HEK293 (cell line): ENCODE measurements around the gene ALMS1.

ENCODE experiments used
- CTCF ChIA-PET: fragments of 350-600 bp; formaldehyde crosslinking; extraction: SDS; loops from one replicate; lab custom pipeline; 2021; ENCODE audit warnings: antibody characterized with exemption; lab: Yijun Ruan, JAX
- POLR2A ChIA-PET: fragments of 300-600 bp; formaldehyde crosslinking; extraction: SDS; loops from one replicate; lab custom pipeline; 2020; ENCODE audit warnings: antibody characterized with exemption, inconsistent platforms; lab: Yijun Ruan, JAX
- H3K27ac ChIP-seq: fragments of 200-500 bp; sonication (Bioruptor generic); 2 replicates; pipeline ENCODE4 v1.5.1; 2014; ENCODE audit warnings: low read depth, low read length, control low read depth, inconsistent platforms; ENCODE audit errors: extremely low read depth
- H3K36me3 ChIP-seq, 2 experiments: fragments of 200-500 bp in 1 of 2; sonication (Bioruptor generic) in 1 of 2; 1 replicate in 1 of 2; 2 replicates in 1 of 2; pipeline ENCODE4 v1.5.1; 2014 to 2017; ENCODE audit warnings: inconsistent platforms in 2 of 2, low read length in 2 of 2; ENCODE audit not compliant: control insufficient read depth in 2 of 2, insufficient read depth in 1 of 2
- H3K4me1 ChIP-seq: fragments of 200-500 bp; sonication (Bioruptor generic); 2 replicates; pipeline ENCODE4 v1.5.1; 2014; ENCODE audit warnings: mild to moderate bottlenecking, low read length, inconsistent platforms; ENCODE audit not compliant: control insufficient read depth, insufficient read depth
- H3K4me3 ChIP-seq: 2 replicates; pipeline ENCODE4 v1.5.1; 2011; ENCODE audit warnings: low read depth, mild to moderate bottlenecking, control low read depth, low read length, moderate library complexity
- H3K9me3 ChIP-seq: fragments of 200-500 bp; sonication (Bioruptor generic); 2 replicates; pipeline ENCODE4 v1.5.1; 2014; ENCODE audit warnings: low read depth, low read length, inconsistent platforms; ENCODE audit not compliant: control insufficient read depth, insufficient read depth
- IKZF3 ChIP-seq: fragments of 450-650 bp; IDR thresholded peaks from 2 replicates; pipeline ENCODE4 v1.5.0; 2018; ENCODE audit warnings: missing biosample characterization, mild to moderate bottlenecking, missing genetic modification characterization, moderate library complexity
- KLF1 ChIP-seq: fragments of 450-650 bp; formaldehyde crosslinking; IDR thresholded peaks from 2 replicates; pipeline ENCODE4 v1.5.1; 2016; ENCODE audit warnings: missing biosample characterization, missing genetic modification characterization
- PRDM1 ChIP-seq: fragments of 450-650 bp; formaldehyde crosslinking; IDR thresholded peaks from 2 replicates; pipeline ENCODE4; 2016; ENCODE audit warnings: missing biosample characterization, missing genetic modification characterization
- SCRT1 ChIP-seq: fragments of 450-650 bp; formaldehyde crosslinking; IDR thresholded peaks from 2 replicates; pipeline ENCODE4 v1.5.1; 2016; ENCODE audit warnings: missing biosample characterization, missing genetic modification characterization, borderline replicate concordance
- SCRT2 ChIP-seq: fragments of 450-650 bp; formaldehyde crosslinking; IDR thresholded peaks from 2 replicates; pipeline ENCODE4 v1.5.1; 2016; ENCODE audit warnings: missing biosample characterization, missing genetic modification characterization
- ZFP3 ChIP-seq: fragments of 450-650 bp; formaldehyde crosslinking; IDR thresholded peaks from 2 replicates; pipeline ENCODE4 v1.5.1; 2016; ENCODE audit warnings: low read depth, missing biosample characterization, missing genetic modification characterization
- ZNF23 ChIP-seq: fragments of 450-650 bp; formaldehyde crosslinking; IDR thresholded peaks from 2 replicates; pipeline ENCODE4 v1.5.1; 2016; ENCODE audit warnings: missing biosample characterization, missing genetic modification characterization, borderline replicate concordance
- ZNF501 ChIP-seq: fragments of 450-650 bp; formaldehyde crosslinking; IDR thresholded peaks from 2 replicates; pipeline ENCODE4 v1.5.1; 2016; ENCODE audit warnings: missing biosample characterization, missing genetic modification characterization
- ZNF549 ChIP-seq: fragments of 450-650 bp; IDR thresholded peaks from 2 replicates; pipeline ENCODE4 v1.5.1; 2018; ENCODE audit warnings: missing biosample characterization, missing genetic modification characterization, mild to moderate bottlenecking, inconsistent platforms, moderate library complexity
- ZNF571 ChIP-seq: fragments of 450-650 bp; formaldehyde crosslinking; IDR thresholded peaks from 2 replicates; pipeline ENCODE4 v1.5.0; 2017; ENCODE audit warnings: missing biosample characterization, missing genetic modification characterization
- ZNF621 ChIP-seq: fragments of 450-650 bp; formaldehyde crosslinking; IDR thresholded peaks from 2 replicates; pipeline ENCODE4 v1.5.1; 2017; ENCODE audit warnings: missing biosample characterization, missing genetic modification characterization
- ZNF654 ChIP-seq: fragments of 450-650 bp; formaldehyde crosslinking; IDR thresholded peaks from 2 replicates; pipeline ENCODE4 v1.5.1; 2016; ENCODE audit warnings: low read depth, missing biosample characterization, missing genetic modification characterization
- ZNF76 ChIP-seq: fragments of 450-650 bp; formaldehyde crosslinking; IDR thresholded peaks from 2 replicates; pipeline ENCODE4; 2016; ENCODE audit warnings: low read depth, missing biosample characterization, missing genetic modification characterization, borderline replicate concordance
- ZNF791 ChIP-seq: fragments of 450-650 bp; formaldehyde crosslinking; IDR thresholded peaks from 2 replicates; pipeline ENCODE4 v1.5.1; 2016; ENCODE audit warnings: missing biosample characterization, missing genetic modification characterization
- ZNF837 ChIP-seq: fragments of 450-650 bp; formaldehyde crosslinking; IDR thresholded peaks from 2 replicates; pipeline ENCODE4 v1.5.1; 2016; ENCODE audit warnings: missing biosample characterization, missing genetic modification characterization
- TF ChIP-seq, protein P1 (sequence below): fragments of 450-650 bp; formaldehyde crosslinking; IDR thresholded peaks from 2 replicates; pipeline ENCODE4 v1.5.1; 2017; ENCODE audit warnings: missing biosample characterization, missing genetic modification characterization
- TF ChIP-seq, protein P2 (sequence below): fragments of 450-650 bp; formaldehyde crosslinking; optimal IDR thresholded peaks from 2 replicates; pipeline ENCODE3; 2016; ENCODE audit warnings: missing biosample characterization, mild to moderate bottlenecking, missing genetic modification characterization
- TF ChIP-seq, protein P3 (sequence below): fragments of 450-650 bp; formaldehyde crosslinking; IDR thresholded peaks from 2 replicates; pipeline ENCODE4 v1.5.1; 2017; ENCODE audit warnings: missing biosample characterization, missing genetic modification characterization
- TF ChIP-seq, protein P4 (sequence below): fragments of 450-650 bp; formaldehyde crosslinking; IDR thresholded peaks from 2 replicates; pipeline ENCODE4 v1.5.1; 2016; ENCODE audit warnings: missing biosample characterization, missing genetic modification characterization
- TF ChIP-seq, protein P5 (sequence below): fragments of 450-650 bp; formaldehyde crosslinking; IDR thresholded peaks from 2 replicates; pipeline ENCODE4; 2016; ENCODE audit warnings: missing biosample characterization, missing genetic modification characterization
- TF ChIP-seq, protein P6 (sequence below): fragments of 450-650 bp; formaldehyde crosslinking; IDR thresholded peaks from 2 replicates; pipeline ENCODE4 v1.5.1; 2017; ENCODE audit warnings: missing biosample characterization, missing genetic modification characterization

ALMS1 gene

DNA sequence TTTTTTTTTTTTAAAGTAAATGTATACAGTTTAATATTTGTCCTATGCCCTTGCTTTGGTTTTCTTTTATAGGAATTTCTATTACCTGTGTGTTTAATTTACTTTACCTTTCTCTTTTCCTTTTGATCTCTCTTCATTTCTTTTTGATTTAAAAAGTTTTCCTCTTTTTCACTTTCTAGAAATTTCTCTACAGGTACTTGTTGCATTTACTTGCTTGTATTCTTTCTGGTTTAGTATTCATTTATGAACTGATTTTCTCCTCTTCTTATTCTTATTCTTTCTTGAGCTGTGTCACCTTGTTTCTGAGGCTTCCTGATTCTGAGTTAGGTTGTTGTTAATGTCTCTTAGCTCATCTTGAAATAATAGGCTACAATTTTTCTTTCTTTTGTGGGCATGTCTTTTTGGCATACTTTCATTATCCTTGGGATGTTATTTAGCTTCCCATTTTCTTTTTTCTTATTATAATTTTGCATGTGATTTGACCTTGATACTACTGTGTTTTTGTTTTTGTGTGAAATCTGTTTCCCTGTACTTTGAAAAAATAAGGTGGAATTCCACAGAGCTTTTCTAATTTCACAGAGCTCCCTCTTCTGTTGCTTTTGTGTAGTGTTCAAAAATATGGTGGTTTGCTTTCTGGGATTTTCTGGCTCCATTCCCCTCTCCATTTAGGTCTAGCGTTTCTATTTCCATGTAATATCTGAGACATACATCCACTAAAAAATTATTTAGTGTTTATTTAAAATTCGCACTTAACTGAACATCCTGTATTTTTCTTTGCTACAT is 25.5 kb upstream of the ALMS1 start:
- TF ChIP-seq PRDM1 (tag by site-specific recombination) (peak; percentile 79), SCRT1 (tag by site-specific recombination) (peak; percentile 91), SCRT2 (tag by site-specific recombination) (peak; percentile 98), ZNF549 (no peak), ZNF654 (tag by site-specific recombination) (peak; percentile 36), ZNF501 (no peak)
- ChIA-PET POLR2A (interaction anchor here (1.6 kb wide), 1 partner anchor 127 kb away, joined by 5 read pairs; the partner anchor contains the start of genes CCT7 and PRADC1), CTCF (interaction anchor here (0.7 to 1.9 kb wide), 11 partner anchors 9 to 155 kb away, joined by 3 to 8 read pairs (median 3); no protein-coding TSS in a partner anchor)
- Histone ChIP-seq H3K27ac (no peak overlapping the region), H3K4me3 (no peak overlapping the region), H3K9me3 (no peaks in the 10 kb centered on the region), H3K4me1 (no peaks in the 10 kb centered on the region), H3K36me3 (no peaks in the 10 kb centered on the region)

DNA sequence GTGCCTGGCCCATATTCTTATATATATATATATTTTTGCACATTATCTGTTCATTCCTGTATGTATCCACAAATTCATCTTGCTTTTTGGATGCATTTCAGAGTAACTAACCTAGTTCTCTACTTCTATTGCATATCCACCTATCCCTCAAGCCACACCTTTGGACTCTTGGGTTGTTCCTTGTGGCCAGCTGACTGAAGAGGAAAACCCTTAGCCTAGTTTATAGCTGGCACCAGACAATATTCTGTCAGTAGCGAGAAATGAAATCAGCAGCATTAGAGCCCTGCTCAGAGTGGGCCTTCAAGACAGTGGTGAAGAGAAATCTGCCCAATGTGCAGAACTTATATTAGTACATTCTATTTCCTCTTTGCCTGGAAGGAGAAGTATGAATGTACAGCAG is 19.6 kb upstream of the ALMS1 start:
- Histone ChIP-seq H3K9me3 (no peaks in the 10 kb centered on the region), H3K4me1 (no peaks in the 10 kb centered on the region), H3K27ac (no peak overlapping the region), H3K36me3 (no peaks in the 10 kb centered on the region), H3K4me3 (no peak overlapping the region)
- CTCF ChIA-PET = no interaction called here
- TF ChIP-seq KLF1 = no peak
- TF ChIP-seq ZNF837 (tag by site-specific recombination) = no peak
- TF ChIP-seq, protein P1, sequence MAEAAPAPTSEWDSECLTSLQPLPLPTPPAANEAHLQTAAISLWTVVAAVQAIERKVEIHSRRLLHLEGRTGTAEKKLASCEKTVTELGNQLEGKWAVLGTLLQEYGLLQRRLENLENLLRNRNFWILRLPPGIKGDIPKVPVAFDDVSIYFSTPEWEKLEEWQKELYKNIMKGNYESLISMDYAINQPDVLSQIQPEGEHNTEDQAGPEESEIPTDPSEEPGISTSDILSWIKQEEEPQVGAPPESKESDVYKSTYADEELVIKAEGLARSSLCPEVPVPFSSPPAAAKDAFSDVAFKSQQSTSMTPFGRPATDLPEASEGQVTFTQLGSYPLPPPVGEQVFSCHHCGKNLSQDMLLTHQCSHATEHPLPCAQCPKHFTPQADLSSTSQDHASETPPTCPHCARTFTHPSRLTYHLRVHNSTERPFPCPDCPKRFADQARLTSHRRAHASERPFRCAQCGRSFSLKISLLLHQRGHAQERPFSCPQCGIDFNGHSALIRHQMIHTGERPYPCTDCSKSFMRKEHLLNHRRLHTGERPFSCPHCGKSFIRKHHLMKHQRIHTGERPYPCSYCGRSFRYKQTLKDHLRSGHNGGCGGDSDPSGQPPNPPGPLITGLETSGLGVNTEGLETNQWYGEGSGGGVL (tag by site-specific recombination) = no peak
- TF ChIP-seq, protein P2, sequence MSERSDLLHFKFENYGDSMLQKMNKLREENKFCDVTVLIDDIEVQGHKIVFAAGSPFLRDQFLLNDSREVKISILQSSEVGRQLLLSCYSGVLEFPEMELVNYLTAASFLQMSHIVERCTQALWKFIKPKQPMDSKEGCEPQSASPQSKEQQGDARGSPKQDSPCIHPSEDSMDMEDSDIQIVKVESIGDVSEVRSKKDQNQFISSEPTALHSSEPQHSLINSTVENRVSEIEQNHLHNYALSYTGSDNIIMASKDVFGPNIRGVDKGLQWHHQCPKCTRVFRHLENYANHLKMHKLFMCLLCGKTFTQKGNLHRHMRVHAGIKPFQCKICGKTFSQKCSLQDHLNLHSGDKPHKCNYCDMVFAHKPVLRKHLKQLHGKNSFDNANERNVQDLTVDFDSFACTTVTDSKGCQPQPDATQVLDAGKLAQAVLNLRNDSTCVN = no peak
- no peak for TF ChIP-seq ZNF791 (tag by site-specific recombination)
- TF ChIP-seq ZFP3 (tag by site-specific recombination) = no peak
- TF ChIP-seq, protein P3, sequence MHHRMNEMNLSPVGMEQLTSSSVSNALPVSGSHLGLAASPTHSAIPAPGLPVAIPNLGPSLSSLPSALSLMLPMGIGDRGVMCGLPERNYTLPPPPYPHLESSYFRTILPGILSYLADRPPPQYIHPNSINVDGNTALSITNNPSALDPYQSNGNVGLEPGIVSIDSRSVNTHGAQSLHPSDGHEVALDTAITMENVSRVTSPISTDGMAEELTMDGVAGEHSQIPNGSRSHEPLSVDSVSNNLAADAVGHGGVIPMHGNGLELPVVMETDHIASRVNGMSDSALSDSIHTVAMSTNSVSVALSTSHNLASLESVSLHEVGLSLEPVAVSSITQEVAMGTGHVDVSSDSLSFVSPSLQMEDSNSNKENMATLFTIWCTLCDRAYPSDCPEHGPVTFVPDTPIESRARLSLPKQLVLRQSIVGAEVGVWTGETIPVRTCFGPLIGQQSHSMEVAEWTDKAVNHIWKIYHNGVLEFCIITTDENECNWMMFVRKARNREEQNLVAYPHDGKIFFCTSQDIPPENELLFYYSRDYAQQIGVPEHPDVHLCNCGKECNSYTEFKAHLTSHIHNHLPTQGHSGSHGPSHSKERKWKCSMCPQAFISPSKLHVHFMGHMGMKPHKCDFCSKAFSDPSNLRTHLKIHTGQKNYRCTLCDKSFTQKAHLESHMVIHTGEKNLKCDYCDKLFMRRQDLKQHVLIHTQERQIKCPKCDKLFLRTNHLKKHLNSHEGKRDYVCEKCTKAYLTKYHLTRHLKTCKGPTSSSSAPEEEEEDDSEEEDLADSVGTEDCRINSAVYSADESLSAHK = no peak
- no peak for TF ChIP-seq ZNF621
- TF ChIP-seq ZNF571 = no peak
- POLR2A ChIA-PET = interaction anchor here (1.6 kb wide), 1 partner anchor 20 kb away, joined by 4 read pairs; the partner anchor contains the start of gene ALMS1

DNA sequence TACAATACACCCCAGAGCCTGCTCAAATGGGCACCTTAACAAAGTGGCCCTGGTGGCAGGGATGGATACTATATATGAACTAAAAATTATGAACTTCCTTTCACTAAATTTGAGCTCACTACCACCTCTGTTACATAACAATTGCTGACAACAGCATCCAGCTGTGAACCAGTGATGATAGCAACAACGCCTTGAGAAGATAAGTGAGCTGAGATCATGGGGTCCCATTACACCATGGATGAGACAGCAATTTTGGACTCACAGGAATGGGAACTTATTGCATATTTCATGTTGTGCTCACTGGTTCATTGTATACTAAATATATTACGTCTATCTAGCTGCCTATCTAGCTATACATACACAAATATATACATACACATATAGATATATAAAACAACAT is 16.9 kb upstream of the ALMS1 start:
- POLR2A ChIA-PET = no interaction called here
- no peak overlapping the region for H3K27ac ChIP-seq

More for the DNA sequence above, 16.9 kb upstream of the ALMS1 start:
- no peaks in the 10 kb centered on the region for H3K4me1 ChIP-seq
- CTCF ChIA-PET = interaction anchor here (1.5 kb wide), 1 partner anchor 9 kb away, joined by 8 read pairs; no protein-coding TSS in a partner anchor
- TF ChIP-seq IKZF3 (no peak), ZNF571 (no peak), ZNF23 (tag by site-specific recombination) (no peak), ZNF76 (tag by site-specific recombination) (no peak)
- TF ChIP-seq, protein P4, sequence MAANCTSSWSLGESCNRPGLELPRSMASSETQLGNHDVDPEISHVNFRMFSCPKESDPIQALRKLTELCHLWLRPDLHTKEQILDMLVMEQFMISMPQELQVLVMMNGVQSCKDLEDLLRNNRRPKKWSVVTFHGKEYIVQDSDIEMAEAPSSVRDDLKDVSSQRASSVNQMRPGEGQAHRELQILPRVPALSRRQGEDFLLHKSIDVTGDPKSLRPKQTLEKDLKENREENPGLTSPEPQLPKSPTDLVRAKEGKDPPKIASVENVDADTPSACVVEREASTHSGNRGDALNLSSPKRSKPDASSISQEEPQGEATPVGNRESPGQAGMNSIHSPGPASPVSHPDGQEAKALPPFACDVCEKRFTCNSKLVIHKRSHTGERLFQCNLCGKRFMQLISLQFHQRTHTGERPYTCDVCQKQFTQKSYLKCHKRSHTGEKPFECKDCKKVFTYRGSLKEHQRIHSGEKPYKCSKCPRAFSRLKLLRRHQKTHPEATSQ (tag by site-specific recombination) = no peak
- TF ChIP-seq, protein P5, sequence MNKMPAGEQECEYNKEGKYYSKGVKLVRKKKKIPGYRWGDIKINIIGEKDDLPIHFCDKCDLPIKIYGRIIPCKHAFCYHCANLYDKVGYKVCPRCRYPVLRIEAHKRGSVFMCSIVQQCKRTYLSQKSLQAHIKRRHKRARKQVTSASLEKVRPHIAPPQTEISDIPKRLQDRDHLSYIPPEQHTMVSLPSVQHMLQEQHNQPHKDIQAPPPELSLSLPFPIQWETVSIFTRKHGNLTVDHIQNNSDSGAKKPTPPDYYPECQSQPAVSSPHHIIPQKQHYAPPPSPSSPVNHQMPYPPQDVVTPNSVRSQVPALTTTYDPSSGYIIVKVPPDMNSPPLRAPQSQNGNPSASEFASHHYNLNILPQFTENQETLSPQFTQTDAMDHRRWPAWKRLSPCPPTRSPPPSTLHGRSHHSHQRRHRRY (tag by site-specific recombination) = no peak
- TF ChIP-seq, protein P6, sequence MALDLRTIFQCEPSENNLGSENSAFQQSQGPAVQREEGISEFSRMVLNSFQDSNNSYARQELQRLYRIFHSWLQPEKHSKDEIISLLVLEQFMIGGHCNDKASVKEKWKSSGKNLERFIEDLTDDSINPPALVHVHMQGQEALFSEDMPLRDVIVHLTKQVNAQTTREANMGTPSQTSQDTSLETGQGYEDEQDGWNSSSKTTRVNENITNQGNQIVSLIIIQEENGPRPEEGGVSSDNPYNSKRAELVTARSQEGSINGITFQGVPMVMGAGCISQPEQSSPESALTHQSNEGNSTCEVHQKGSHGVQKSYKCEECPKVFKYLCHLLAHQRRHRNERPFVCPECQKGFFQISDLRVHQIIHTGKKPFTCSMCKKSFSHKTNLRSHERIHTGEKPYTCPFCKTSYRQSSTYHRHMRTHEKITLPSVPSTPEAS (tag by site-specific recombination) = no peak
- no peaks in the 10 kb centered on the region for H3K36me3 ChIP-seq
- H3K9me3 ChIP-seq = no peaks in the 10 kb centered on the region
- no peak overlapping the region for H3K4me3 ChIP-seq
